ENCODE results near the gene APOC4. TPM values are rescaled to one million over a fixed set of nuclear protein-coding genes. Genes with fewer than 3 reads are reported as not detected.
"Not testable (repeated sequence)": the region's sequence is repeated elsewhere in the genome, so short reads cannot be mapped to it uniquely, and the experiment has no call there.

The APOC4 gene
- total RNA-seq, 3 donors from 2014 or later, result not detected

GRCh38 chr19:44960906-44961728, 19.1 kb downstream of the APOC4 start:
- no peaks in the 10 kb centered on the region for H3K9me3 Mint-ChIP-seq
- H3K4me1 Mint-ChIP-seq (ENCODE audit: low read depth), result peaks cover 45% of the 10 kb centered on the region
- no peak overlapping the region for H3K4me3 Mint-ChIP-seq
- DNase-seq (no peak), ATAC-seq (no peak)
- no peaks in the 10 kb centered on the region for H3K27me3 Mint-ChIP-seq (ENCODE audit: low read depth)
- peaks cover 14% of the 10 kb centered on the region for H3K36me3 Mint-ChIP-seq (ENCODE audit: insufficient read depth)

GRCh38 chr19:44961821-44962220, 19.8 kb downstream of the APOC4 start:
- no peak for ATAC-seq
- Mint-ChIP-seq H3K4me3 (no peak overlapping the region), H3K36me3 (ENCODE audit: insufficient read depth) (peaks cover 14% of the 10 kb centered on the region)

DNA sequence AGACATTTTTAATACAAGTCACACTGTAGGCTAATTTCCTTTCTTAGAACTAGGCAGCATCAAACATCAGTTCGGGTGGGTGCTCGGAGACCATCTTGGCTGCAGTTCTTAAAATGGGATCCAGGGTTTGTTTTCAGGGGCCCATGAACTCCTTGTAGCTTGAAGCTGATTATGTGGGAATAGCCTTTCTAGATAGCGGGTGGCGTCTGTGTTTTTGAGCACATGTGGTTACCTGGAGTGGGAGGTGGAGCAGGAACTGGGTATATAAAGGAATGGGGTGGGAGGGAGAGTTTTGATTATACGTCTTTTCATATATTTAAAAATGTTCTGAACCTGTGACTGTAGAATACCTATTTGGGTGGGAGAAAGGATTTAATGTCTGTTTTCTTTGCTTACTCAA, 26.1 kb downstream of the APOC4 start:
- H3K4me1 Mint-ChIP-seq (ENCODE audit: low read depth), result no peaks in the 10 kb centered on the region
- no peaks in the 10 kb centered on the region for H3K27me3 Mint-ChIP-seq (ENCODE audit: low read depth)
- no peak for DNase-seq
- H3K9me3 Mint-ChIP-seq, result no peaks in the 10 kb centered on the region
- ATAC-seq, result no peak
- H3K4me3 Mint-ChIP-seq, result no peak overlapping the region
- H3K36me3 Mint-ChIP-seq (ENCODE audit: insufficient read depth), result peaks cover 14% of the 10 kb centered on the region

More at GRCh38 chr19:44961821-44962220, 19.8 kb downstream of the APOC4 start:
- H3K27me3 Mint-ChIP-seq (ENCODE audit: low read depth), result no peaks in the 10 kb centered on the region
- DNase-seq, result no peak
- H3K9me3 Mint-ChIP-seq, result no peaks in the 10 kb centered on the region
- H3K4me1 Mint-ChIP-seq (ENCODE audit: low read depth), result peaks cover 38% of the 10 kb centered on the region

GRCh38 chr19:44968670-44969069, 26.6 kb downstream of the APOC4 start:
- H3K27me3 Mint-ChIP-seq (ENCODE audit: low read depth), result no peaks in the 10 kb centered on the region
- peaks cover 14% of the 10 kb centered on the region for H3K36me3 Mint-ChIP-seq (ENCODE audit: insufficient read depth)
- no peak for DNase-seq
- no peak overlapping the region for H3K4me3 Mint-ChIP-seq
- no peak for ATAC-seq
- no peaks in the 10 kb centered on the region for H3K4me1 Mint-ChIP-seq (ENCODE audit: low read depth)
- H3K9me3 Mint-ChIP-seq, result no peaks in the 10 kb centered on the region

DNA sequence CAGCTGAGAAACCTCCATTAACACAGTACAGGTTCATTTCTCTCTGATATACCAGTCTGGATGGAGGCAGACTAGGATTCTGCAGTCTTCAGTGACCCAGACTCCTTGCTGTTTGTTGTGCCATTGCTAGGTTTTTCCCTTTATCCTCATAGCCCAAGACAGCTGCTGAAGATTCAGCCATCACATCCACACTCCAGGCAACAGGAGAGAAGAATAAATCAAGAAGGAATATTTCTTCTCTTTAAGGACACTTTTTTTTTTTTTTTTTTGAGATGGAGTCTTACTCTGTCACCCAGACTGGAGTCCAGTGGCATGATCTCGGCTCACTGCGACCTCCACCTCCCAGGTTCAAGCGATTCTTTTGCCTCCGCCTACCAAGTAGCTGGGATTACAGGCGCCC, 27.4 kb downstream of the APOC4 start:
- no peak for ATAC-seq
- Mint-ChIP-seq H3K36me3 (ENCODE audit: insufficient read depth) (peaks cover 16% of the 10 kb centered on the region), H3K9me3 (no peaks in the 10 kb centered on the region), H3K4me1 (ENCODE audit: low read depth) (no peaks in the 10 kb centered on the region), H3K27me3 (ENCODE audit: low read depth) (no peaks in the 10 kb centered on the region), H3K4me3 (no peak overlapping the region)
- DNase-seq, result no peak

DNA sequence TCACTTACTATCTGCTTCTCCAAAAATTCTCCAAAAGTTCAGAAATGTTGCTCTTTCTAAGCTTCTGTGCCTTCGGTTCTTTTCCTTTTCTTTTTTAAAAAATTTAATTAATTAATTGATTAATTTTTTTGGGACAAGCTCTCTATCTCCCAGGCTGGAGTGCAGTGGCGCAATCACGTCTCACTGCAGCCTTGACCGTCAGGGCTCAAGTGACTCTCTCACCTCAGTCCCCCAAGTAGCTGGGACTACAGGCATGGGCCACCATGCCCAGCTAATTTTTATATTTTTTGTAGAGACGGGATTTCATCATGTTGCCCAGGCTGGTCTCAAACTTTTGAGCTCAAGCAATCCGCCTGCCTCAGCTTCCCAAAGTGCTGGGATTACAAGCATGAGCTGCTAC, 29.4 kb downstream of the APOC4 start:
- H3K9me3 Mint-ChIP-seq; DNase-seq; ATAC-seq; H3K4me3 Mint-ChIP-seq; H3K27me3 Mint-ChIP-seq (ENCODE audit: low read depth); H3K4me1 Mint-ChIP-seq (ENCODE audit: low read depth): not testable (repeated sequence)
- H3K36me3 Mint-ChIP-seq (ENCODE audit: insufficient read depth), result peaks cover 12% of the 10 kb centered on the region

- H3K27me3 Mint-ChIP-seq (ENCODE audit: low read depth), result no peaks in the 10 kb centered on the region
- no peaks in the 10 kb centered on the region for H3K9me3 Mint-ChIP-seq
- ATAC-seq (no peak), DNase-seq (no peak)
- H3K4me3 Mint-ChIP-seq, result no peak overlapping the region
- no peaks in the 10 kb centered on the region for H3K4me1 Mint-ChIP-seq (ENCODE audit: low read depth)
- H3K36me3 Mint-ChIP-seq (ENCODE audit: insufficient read depth), result peaks cover 17% of the 10 kb centered on the region
Measured at GRCh38 chr19:44972802-44973201, 30.8 kb downstream of the APOC4 start.

- no peak for DNase-seq
- H3K9me3 Mint-ChIP-seq, result no peaks in the 10 kb centered on the region
Measured at GRCh38 chr19:44973982-44974735, 32.1 kb downstream of the APOC4 start.

GRCh38 chr19:44974857-44975256, 32.8 kb downstream of the APOC4 start:
- Mint-ChIP-seq H3K9me3 (no peaks in the 10 kb centered on the region), H3K4me3 (no peak overlapping the region), H3K4me1 (ENCODE audit: low read depth) (no peaks in the 10 kb centered on the region), H3K36me3 (ENCODE audit: insufficient read depth) (peaks cover 23% of the 10 kb centered on the region), H3K27me3 (ENCODE audit: low read depth) (no peaks in the 10 kb centered on the region)
- ATAC-seq (no peak), DNase-seq (no peak)

More at GRCh38 chr19:44973982-44974735, 32.1 kb downstream of the APOC4 start:
- no peaks in the 10 kb centered on the region for H3K4me1 Mint-ChIP-seq (ENCODE audit: low read depth)
- ATAC-seq, result no peak
- H3K4me3 Mint-ChIP-seq, result no peak overlapping the region
- H3K36me3 Mint-ChIP-seq (ENCODE audit: insufficient read depth), result peaks cover 18% of the 10 kb centered on the region
- H3K27me3 Mint-ChIP-seq (ENCODE audit: low read depth), result no peaks in the 10 kb centered on the region

GRCh38 chr19:44975444-44975843, 33.4 kb downstream of the APOC4 start:
- ATAC-seq (no peak), DNase-seq (no peak)
- H3K36me3 Mint-ChIP-seq (ENCODE audit: insufficient read depth), result peaks cover 23% of the 10 kb centered on the region
- no peaks in the 10 kb centered on the region for H3K9me3 Mint-ChIP-seq
- no peaks in the 10 kb centered on the region for H3K27me3 Mint-ChIP-seq (ENCODE audit: low read depth)
- H3K4me3 Mint-ChIP-seq, result no peak overlapping the region
- no peaks in the 10 kb centered on the region for H3K4me1 Mint-ChIP-seq (ENCODE audit: low read depth)

- Mint-ChIP-seq H3K27me3 (ENCODE audit: low read depth) (no peaks in the 10 kb centered on the region), H3K9me3 (no peaks in the 10 kb centered on the region), H3K36me3 (ENCODE audit: insufficient read depth) (peaks cover 24% of the 10 kb centered on the region), H3K4me1 (ENCODE audit: low read depth) (no peaks in the 10 kb centered on the region), H3K4me3 (no peak overlapping the region)
- no peak for DNase-seq
- no peak for ATAC-seq
Measured at GRCh38 chr19:44984005-44984404, 42.0 kb downstream of the APOC4 start.

GRCh38 chr19:44985445-44985844, 43.4 kb downstream of the APOC4 start:
- no peaks in the 10 kb centered on the region for H3K27me3 Mint-ChIP-seq (ENCODE audit: low read depth)
- ATAC-seq, result no peak
- H3K4me1 Mint-ChIP-seq (ENCODE audit: low read depth), result no peaks in the 10 kb centered on the region
- H3K36me3 Mint-ChIP-seq (ENCODE audit: insufficient read depth), result peaks cover 20% of the 10 kb centered on the region
- DNase-seq, result no peak
- no peak overlapping the region for H3K4me3 Mint-ChIP-seq
- H3K9me3 Mint-ChIP-seq, result no peaks in the 10 kb centered on the region

GRCh38 chr19:44986389-44986788, 44.4 kb downstream of the APOC4 start:
- Mint-ChIP-seq H3K4me3 (no peak overlapping the region), H3K36me3 (ENCODE audit: insufficient read depth) (peaks cover 20% of the 10 kb centered on the region), H3K27me3 (ENCODE audit: low read depth) (no peaks in the 10 kb centered on the region), H3K4me1 (ENCODE audit: low read depth) (no peaks in the 10 kb centered on the region), H3K9me3 (no peaks in the 10 kb centered on the region)
- ATAC-seq (no peak), DNase-seq (no peak)

DNA sequence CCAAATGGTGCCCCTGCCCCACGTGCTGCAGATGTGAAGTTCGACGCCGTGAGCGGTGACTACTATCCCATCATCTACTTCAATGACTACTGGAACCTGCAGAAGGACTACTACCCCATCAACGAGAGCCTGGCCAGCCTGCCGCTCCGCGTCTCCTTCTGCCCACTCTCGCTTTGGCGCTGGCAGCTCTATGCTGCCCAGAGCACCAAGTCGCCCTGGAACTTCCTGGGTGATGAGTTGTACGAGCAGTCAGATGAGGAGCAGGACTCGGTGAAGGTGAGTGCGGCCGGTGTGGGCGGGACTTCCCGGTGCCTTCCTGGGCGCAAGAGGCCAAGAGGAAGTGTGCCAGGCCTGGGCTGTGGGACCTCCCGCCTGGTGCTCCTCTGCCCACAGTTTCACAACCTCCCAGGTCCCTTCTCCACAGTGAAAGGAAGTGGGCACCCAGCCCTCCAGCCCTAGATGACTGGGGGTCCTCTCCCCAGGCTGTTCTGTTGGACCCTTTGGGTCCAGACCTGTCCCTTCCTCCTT, 45.2 kb downstream of the APOC4 start:
- H3K4me1 Mint-ChIP-seq (ENCODE audit: low read depth), result no peaks in the 10 kb centered on the region
- no peak for ATAC-seq
- H3K4me3 Mint-ChIP-seq, result no peak overlapping the region

DNA sequence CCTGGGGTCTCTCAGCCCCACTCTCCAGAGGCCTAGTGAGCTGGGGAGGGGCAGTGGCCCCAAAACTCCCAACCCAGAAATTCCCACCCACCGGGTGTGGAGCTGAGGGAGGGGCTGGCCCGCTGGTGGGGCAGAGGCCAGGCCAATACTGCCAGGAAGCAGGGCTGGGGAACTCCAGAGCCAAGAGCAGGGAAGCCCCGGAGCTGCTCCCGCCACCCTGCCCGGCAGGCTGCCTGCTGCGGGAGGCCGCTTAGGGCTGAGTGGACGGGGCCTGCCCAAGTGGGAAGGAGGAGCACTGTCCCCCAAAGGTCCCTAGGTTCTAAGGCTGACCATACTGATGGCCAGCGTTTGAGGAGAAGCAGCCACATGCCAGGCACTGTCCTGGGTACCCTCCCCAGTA, 46.2 kb downstream of the APOC4 start:
- H3K27me3 Mint-ChIP-seq (ENCODE audit: low read depth), result no peaks in the 10 kb centered on the region
- H3K4me3 Mint-ChIP-seq, result no peak overlapping the region
- H3K9me3 Mint-ChIP-seq, result no peaks in the 10 kb centered on the region
- DNase-seq (no peak), ATAC-seq (no peak)
- peaks cover 23% of the 10 kb centered on the region for H3K36me3 Mint-ChIP-seq (ENCODE audit: insufficient read depth)
- H3K4me1 Mint-ChIP-seq (ENCODE audit: low read depth), result no peaks in the 10 kb centered on the region

More for the DNA sequence above, 45.2 kb downstream of the APOC4 start:
- DNase-seq, result no peak
- no peaks in the 10 kb centered on the region for H3K27me3 Mint-ChIP-seq (ENCODE audit: low read depth)
- H3K36me3 Mint-ChIP-seq (ENCODE audit: insufficient read depth), result peaks cover 27% of the 10 kb centered on the region
- no peaks in the 10 kb centered on the region for H3K9me3 Mint-ChIP-seq

Data from activated T-cell treated with anti-CD3 and anti-CD28 coated beads, Interleukin-2, amount 50 U/mL, for 4 hours (primary cell).